Astrocyte (in vitro differentiated cells and primary cell): ENCODE results near the gene CAMK2G. TPM values are rescaled to one million over a fixed set of nuclear protein-coding genes. Genes with fewer than 3 reads are reported as not detected.

ENCODE experiments used
- DNase-seq: peaks from one replicate; pipeline ENCODE4 v3.0.0-alpha.2; 2010; ENCODE audit warnings: low read depth
- FAIRE-seq: peaks from 2 replicates; lab custom pipeline; 2011; peaks lifted over from hg19 to GRCh38; lab: Jason Lieb, UNC
- H2AFZ ChIP-seq: 2 replicates; pipeline ENCODE4 v1.6.0; 2012; ENCODE audit warnings: low read depth, low read length, inconsistent platforms
- H3K27ac ChIP-seq: 2 replicates; pipeline ENCODE4 v1.5.1; 2011; ENCODE audit warnings: low read depth, low read length, inconsistent platforms
- H3K27me3 ChIP-seq: 2 replicates; pipeline ENCODE4 v1.6.0; 2011; ENCODE audit warnings: low read length, inconsistent platforms; ENCODE audit not compliant: insufficient read depth
- H3K36me3 ChIP-seq: 2 replicates; pipeline ENCODE4 v1.5.1; 2011; ENCODE audit warnings: low read length, inconsistent platforms; ENCODE audit not compliant: insufficient read depth
- H3K4me1 ChIP-seq: 2 replicates; pipeline ENCODE4 v1.5.1; 2011; ENCODE audit warnings: low read length, inconsistent platforms; ENCODE audit not compliant: insufficient read depth
- H3K4me2 ChIP-seq: 2 replicates; pipeline ENCODE4 v1.6.0; 2012; ENCODE audit warnings: low read length, inconsistent platforms
- H3K4me3 ChIP-seq: 2 replicates; pipeline ENCODE4 v1.5.1; 2011; ENCODE audit warnings: low read depth, mild to moderate bottlenecking, low read length, inconsistent platforms; ENCODE audit not compliant: insufficient read depth
- H3K79me2 ChIP-seq: 2 replicates; pipeline ENCODE4 v1.6.0; 2012; ENCODE audit warnings: mild to moderate bottlenecking, low read length, inconsistent platforms; ENCODE audit not compliant: insufficient read depth
- H3K9ac ChIP-seq: 2 replicates; pipeline ENCODE4 v1.6.0; 2012; ENCODE audit warnings: mild to moderate bottlenecking, low read length, inconsistent platforms
- H3K9me3 ChIP-seq: 2 replicates; pipeline ENCODE4 v1.5.1; 2012; ENCODE audit warnings: low read depth, mild to moderate bottlenecking, low read length, inconsistent platforms; ENCODE audit not compliant: insufficient read depth
- H4K20me1 ChIP-seq: 2 replicates; pipeline ENCODE4 v1.6.0; 2012; ENCODE audit warnings: low read length, inconsistent platforms; ENCODE audit not compliant: insufficient read depth
- H3K27ac Mint-ChIP-seq: one replicate; pipeline ENCODE4 v1.8.0; 2021; ENCODE audit warnings: mild to moderate bottlenecking, mixed read lengths; ENCODE audit not compliant: unreplicated experiment
- H3K27me3 Mint-ChIP-seq: one replicate; pipeline ENCODE4 v1.8.0; 2021; ENCODE audit warnings: low read depth, mixed read lengths; ENCODE audit not compliant: unreplicated experiment
- H3K36me3 Mint-ChIP-seq: one replicate; pipeline ENCODE4 v1.8.0; 2021; ENCODE audit warnings: low read depth, mixed read lengths; ENCODE audit not compliant: unreplicated experiment
- H3K4me1 Mint-ChIP-seq: one replicate; pipeline ENCODE4 v1.8.0; 2021; ENCODE audit warnings: low read depth, mixed read lengths; ENCODE audit not compliant: unreplicated experiment
- H3K4me3 Mint-ChIP-seq: one replicate; pipeline ENCODE4 v1.8.0; 2021; ENCODE audit warnings: mild to moderate bottlenecking, moderate library complexity, mixed read lengths; ENCODE audit not compliant: unreplicated experiment
- H3K9me3 Mint-ChIP-seq: one replicate; pipeline ENCODE4 v1.8.0; 2021; ENCODE audit warnings: mild to moderate bottlenecking, mixed read lengths; ENCODE audit not compliant: unreplicated experiment
- EZH2 ChIP-seq: IDR thresholded peaks from 2 replicates; pipeline ENCODE4 v1.6.1; 2012; ENCODE audit warnings: mild to moderate bottlenecking, low read length, inconsistent platforms; ENCODE audit not compliant: insufficient read depth
- total RNA-seq: library from RNA; stranded (reverse); gene quantifications from 2 replicates; pipeline ENCODE4 v1.2.1, GENCODE V29; 2021
- TF ChIP-seq, protein P1 (sequence below): IDR thresholded peaks from 2 replicates; pipeline ENCODE4 v1.5.1; 2011; ENCODE audit warnings: low read depth, mild to moderate bottlenecking, inconsistent platforms, low read length, moderate library complexity; ENCODE audit not compliant: insufficient read depth

Gene CAMK2G
- total RNA-seq, 1 donor from 2014 or later, result 19.8 TPM

DNA sequence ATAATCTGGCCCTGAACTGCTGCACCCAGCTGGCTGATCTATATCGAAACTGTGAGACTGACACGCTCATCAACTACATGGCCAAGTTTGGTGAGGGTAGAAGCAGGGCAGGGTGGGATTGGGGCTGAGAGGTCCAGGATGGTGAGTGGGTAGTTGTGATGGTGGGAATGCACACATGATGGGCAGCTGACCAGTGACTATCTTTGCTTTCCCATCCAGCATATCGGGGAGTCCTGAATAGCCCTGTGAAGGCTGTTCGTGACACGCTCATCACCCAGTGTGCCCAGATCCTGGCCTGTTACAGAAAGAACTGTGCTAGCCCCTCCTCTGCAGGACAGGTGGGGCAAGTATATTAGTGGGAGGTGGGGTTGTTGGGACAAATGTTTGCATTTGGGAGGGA lies 105.0 kb downstream of the CAMK2G start:
- Mint-ChIP-seq H3K4me3 (no peak overlapping the region), H3K36me3 (peaks cover 47% of the 10 kb centered on the region), H3K27ac (no peak overlapping the region), H3K27me3 (no peaks in the 10 kb centered on the region), H3K4me1 (peaks cover 18% of the 10 kb centered on the region), H3K9me3 (no peaks in the 10 kb centered on the region)
- Histone ChIP-seq H3K4me1 (peaks cover 14% of the 10 kb centered on the region), H3K27ac (no peak overlapping the region), H3K4me2 (no peak overlapping the region), H3K9ac (no peak overlapping the region), H3K79me2 (peaks cover 23% of the 10 kb centered on the region), H2AFZ (no peak overlapping the region), H3K27me3 (no peaks in the 10 kb centered on the region), H3K36me3 (peaks cover 65% of the 10 kb centered on the region), H3K9me3 (no peaks in the 10 kb centered on the region), H3K4me3 (no peak overlapping the region), H4K20me1 (peaks cover 40% of the 10 kb centered on the region)
- FAIRE-seq (no peak), DNase-seq (no peak)
- no peak for TF ChIP-seq EZH2
- TF ChIP-seq, protein P1, sequence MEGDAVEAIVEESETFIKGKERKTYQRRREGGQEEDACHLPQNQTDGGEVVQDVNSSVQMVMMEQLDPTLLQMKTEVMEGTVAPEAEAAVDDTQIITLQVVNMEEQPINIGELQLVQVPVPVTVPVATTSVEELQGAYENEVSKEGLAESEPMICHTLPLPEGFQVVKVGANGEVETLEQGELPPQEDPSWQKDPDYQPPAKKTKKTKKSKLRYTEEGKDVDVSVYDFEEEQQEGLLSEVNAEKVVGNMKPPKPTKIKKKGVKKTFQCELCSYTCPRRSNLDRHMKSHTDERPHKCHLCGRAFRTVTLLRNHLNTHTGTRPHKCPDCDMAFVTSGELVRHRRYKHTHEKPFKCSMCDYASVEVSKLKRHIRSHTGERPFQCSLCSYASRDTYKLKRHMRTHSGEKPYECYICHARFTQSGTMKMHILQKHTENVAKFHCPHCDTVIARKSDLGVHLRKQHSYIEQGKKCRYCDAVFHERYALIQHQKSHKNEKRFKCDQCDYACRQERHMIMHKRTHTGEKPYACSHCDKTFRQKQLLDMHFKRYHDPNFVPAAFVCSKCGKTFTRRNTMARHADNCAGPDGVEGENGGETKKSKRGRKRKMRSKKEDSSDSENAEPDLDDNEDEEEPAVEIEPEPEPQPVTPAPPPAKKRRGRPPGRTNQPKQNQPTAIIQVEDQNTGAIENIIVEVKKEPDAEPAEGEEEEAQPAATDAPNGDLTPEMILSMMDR, result no peak

DNA sequence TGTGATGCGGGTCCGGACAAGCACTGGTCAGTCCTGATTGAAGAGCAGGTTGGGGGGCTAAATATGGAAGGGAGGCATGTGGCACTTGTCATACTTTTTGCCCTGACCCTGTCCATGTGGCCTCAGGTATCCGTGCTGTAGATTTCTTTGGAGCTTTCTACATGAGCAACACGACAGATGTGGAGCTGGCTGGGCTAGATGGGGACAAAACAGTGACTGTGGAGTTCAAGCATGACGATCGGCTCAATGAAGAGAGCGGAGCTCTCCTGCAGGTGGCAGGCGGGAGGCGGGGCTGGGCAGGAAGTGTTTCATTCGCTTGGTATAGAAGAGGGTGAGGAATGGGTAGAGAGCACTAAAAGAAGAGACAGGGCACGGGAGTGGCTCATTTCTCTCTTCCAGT lies 105.5 kb downstream of the CAMK2G start:
- H3K27ac Mint-ChIP-seq, result no peak overlapping the region
- peaks cover 67% of the 10 kb centered on the region for H3K36me3 ChIP-seq

GRCh38 chr10:73765066-73765465 lies 109.3 kb downstream of the CAMK2G start:
- FAIRE-seq (no peak), DNase-seq (no peak)
- H3K27ac ChIP-seq, result no peak overlapping the region
- peaks cover 29% of the 10 kb centered on the region for H3K79me2 ChIP-seq
- H3K4me1 Mint-ChIP-seq, result peaks cover 28% of the 10 kb centered on the region
- H2AFZ ChIP-seq, result no peak overlapping the region
- H3K4me1 ChIP-seq, result peaks cover 15% of the 10 kb centered on the region
- H4K20me1 ChIP-seq, result peaks cover 65% of the 10 kb centered on the region
- H3K9me3 Mint-ChIP-seq, result no peaks in the 10 kb centered on the region
- H3K36me3 Mint-ChIP-seq, result peaks cover 58% of the 10 kb centered on the region
- no peak overlapping the region for H3K9ac ChIP-seq
- no peak overlapping the region for H3K4me3 ChIP-seq
- no peaks in the 10 kb centered on the region for H3K9me3 ChIP-seq
- no peak overlapping the region for H3K4me3 Mint-ChIP-seq
- H3K27me3 ChIP-seq, result no peaks in the 10 kb centered on the region
- no peak overlapping the region for H3K27ac Mint-ChIP-seq
- peaks cover 84% of the 10 kb centered on the region for H3K36me3 ChIP-seq
- no peak overlapping the region for H3K4me2 ChIP-seq
- H3K27me3 Mint-ChIP-seq, result no peaks in the 10 kb centered on the region
- TF ChIP-seq EZH2, result no peak
- TF ChIP-seq, protein P1, result no peak

More for the DNA sequence above, 105.5 kb downstream of the CAMK2G start:
- H2AFZ ChIP-seq, result no peak overlapping the region
- DNase-seq (no peak), FAIRE-seq (no peak)
- Mint-ChIP-seq H3K4me3 (no peak overlapping the region), H3K9me3 (no peaks in the 10 kb centered on the region), H3K4me1 (peaks cover 15% of the 10 kb centered on the region), H3K36me3 (peaks cover 48% of the 10 kb centered on the region), H3K27me3 (no peaks in the 10 kb centered on the region)
- no peak overlapping the region for H3K9ac ChIP-seq
- H3K79me2 ChIP-seq, result peaks cover 19% of the 10 kb centered on the region
- peaks cover 36% of the 10 kb centered on the region for H4K20me1 ChIP-seq
- no peak overlapping the region for H3K4me2 ChIP-seq
- no peaks in the 10 kb centered on the region for H3K27me3 ChIP-seq
- H3K27ac ChIP-seq, result no peak overlapping the region
- H3K9me3 ChIP-seq, result no peaks in the 10 kb centered on the region
- H3K4me3 ChIP-seq, result no peak overlapping the region
- peaks cover 10% of the 10 kb centered on the region for H3K4me1 ChIP-seq
- no peak for TF ChIP-seq EZH2
- TF ChIP-seq, protein P1, result no peak
